ENCODE results near the gene XYLT1.
"Not testable (repeated sequence)": the region's sequence is repeated elsewhere in the genome, so short reads cannot be mapped to it uniquely, and the experiment has no call there.

Gene XYLT1
- 16.2 to 127 (median 37.8) reads per million in 17 experiments for total RNA-seq

DNA sequence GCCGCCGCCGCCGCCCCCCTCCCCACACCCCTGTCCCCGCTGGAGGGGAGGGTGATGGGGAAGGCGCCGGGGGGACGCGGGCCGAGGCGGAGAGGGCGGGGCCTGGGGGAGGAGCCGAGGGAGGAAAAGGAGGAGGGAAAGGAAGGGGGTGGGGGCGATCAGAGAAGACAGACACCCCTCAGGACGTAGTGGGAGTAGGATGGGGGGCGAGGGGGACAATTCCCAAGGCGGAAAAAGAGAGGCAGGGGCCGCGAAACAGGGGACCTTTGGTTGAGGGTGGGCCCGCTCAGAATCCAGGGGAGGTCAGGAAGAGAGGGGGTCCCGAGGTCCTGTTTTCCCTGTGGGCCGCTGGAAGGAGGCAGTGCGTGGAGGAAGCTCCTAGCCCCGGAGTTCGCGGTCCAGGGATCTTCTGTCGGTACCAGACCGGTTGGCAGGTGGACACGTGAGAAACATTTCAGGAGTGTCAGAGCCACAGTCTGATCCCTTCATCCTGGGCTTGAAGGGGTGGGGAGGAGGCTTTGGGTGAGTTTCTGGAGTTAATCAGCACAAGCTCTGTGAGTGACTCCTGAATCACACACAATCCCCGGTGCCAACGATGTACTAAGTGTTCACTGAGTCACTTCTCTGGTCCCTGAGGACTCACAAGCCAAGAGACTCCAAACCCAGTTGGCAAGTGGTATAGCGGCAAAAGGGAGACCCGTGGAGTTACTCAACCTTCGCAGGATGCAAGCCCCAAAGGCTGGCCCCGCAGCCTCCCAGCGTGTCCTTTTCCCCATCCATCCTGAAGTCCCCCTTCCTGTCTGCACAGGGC lies at the start of gene XYLT1:
Gene XYLT1, minus strand, starts transcription at position 53 of the 811 bp plus-strand sequence. CDS start 164 bp downstream, outside the sequence.
- peak in 2 of 4 experiments; percentile 35 to 55 for DNase-seq

DNA sequence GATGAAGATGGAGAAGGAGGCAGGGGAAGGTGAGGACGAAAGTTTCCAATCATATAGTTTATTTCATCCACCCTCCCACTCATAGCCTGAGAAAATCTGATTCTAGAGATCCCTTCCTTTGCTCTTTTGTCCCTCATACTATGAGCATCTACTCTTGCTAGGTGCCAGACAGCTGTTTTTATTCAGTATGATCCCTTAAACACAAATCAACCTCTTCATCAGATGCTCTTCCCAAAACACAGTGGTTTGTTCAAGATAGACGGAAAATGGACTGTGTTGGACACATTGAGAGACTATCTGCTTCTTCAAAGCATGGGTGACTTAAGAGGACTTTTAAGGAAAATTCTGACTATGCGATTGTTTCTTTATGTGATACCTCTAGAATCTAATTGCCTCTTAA lies 49.4 kb upstream of the XYLT1 start:
- DNase-seq, result no peak

GRCh38 chr16:17519101-17519955 lies 48.6 kb upstream of the XYLT1 start:
- DNase-seq, result no peak

- DNase-seq, result no peak
These were observed 47.7 kb upstream of the XYLT1 start for GRCh38 chr16:17518441-17518840.

DNA sequence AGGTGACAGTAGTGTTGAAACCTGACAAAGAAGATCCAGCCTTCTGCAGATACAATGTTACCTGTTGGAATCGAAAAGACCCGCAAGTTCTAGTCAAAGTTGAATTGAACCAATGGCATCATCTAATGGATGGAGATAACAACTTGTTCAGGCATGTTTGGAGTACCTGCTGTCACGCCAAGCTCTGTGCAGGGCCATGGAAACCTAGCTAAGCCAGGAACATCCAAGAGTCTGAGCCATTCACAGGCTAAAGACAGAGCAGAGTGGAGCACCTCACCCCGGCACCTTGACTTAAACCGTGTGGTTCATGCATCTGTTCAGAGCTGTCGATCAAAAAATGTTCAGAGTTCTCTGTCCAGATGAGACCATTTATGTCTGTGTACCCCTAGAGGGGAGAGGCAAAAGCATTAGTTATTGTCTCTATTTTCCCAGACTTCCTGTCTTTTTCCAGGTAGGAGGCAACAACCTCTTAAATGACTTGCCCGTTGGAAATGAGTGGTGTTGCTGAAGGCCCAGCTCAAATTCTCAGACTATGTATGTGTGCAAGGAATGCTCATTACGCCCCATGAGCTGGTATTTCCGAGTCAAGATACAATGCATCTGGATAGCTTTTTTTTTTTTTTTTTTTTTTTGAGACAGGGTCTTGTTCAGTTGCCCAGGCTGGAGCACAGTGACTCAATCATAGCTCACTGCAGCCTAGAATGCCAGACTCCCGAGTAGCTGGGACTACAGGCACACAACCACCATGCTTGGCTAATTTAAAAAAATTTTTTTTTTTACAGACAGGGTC lies 44.9 kb upstream of the XYLT1 start:
- DNase-seq, result no peak

- DNase-seq, result no peak
These were observed 42.0 kb upstream of the XYLT1 start for GRCh38 chr16:17512636-17513220.

- no peak for DNase-seq
These were observed 40.6 kb upstream of the XYLT1 start for GRCh38 chr16:17511340-17511739.

- DNase-seq, result no peak
These were observed 39.8 kb upstream of the XYLT1 start for GRCh38 chr16:17510567-17510966.

- no peak for DNase-seq
These were observed 38.4 kb upstream of the XYLT1 start for GRCh38 chr16:17509194-17509593.

DNA sequence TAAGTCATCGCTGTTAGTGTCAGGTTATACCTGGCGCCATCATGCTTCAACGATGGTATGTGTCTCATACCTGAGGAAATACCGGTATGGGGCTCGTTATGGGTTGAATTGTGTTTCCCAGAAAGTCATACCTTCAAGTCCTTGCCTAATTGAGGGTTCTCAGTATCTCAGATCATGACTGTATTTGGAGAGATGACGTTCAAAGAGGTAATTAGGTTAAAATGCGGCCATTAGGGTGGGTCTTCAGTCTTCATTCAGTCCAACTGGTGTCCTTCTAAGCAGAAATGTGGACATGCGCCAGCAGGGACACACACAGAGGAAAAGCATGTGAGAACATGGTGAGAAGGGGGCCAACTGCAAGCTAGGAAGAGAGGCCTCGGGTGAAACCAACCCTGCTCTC lies 37.5 kb upstream of the XYLT1 start:
- DNase-seq, result no peak

- DNase-seq, result not testable (repeated sequence)
These were observed 36.8 kb upstream of the XYLT1 start for GRCh38 chr16:17507516-17507915.

DNA sequence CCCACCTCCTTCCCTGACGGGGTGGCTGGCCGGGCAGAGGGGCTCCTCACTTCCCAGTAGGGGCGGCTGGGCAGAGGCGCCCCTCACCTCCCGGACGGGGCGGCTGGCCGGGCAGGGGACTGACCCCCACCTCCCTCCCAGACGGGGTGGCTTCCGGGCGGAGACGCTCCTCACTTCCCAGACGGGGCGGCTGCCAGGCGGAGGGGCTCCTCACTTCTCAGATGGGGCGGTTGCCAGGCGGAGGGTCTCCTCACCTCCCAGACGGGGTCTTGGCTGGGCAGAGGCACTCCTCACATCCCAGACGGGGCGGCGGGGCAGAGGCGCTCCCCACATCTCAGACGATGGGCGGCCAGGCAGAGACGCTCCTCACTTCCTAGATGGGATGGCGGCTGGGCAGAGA lies 35.1 kb upstream of the XYLT1 start:
- DNase-seq, result not testable (repeated sequence)

GRCh38 chr16:17504050-17504449 lies 33.3 kb upstream of the XYLT1 start:
- DNase-seq, result no peak

GRCh38 chr16:17503331-17503730 lies 32.6 kb upstream of the XYLT1 start:
- no peak for DNase-seq

DNA sequence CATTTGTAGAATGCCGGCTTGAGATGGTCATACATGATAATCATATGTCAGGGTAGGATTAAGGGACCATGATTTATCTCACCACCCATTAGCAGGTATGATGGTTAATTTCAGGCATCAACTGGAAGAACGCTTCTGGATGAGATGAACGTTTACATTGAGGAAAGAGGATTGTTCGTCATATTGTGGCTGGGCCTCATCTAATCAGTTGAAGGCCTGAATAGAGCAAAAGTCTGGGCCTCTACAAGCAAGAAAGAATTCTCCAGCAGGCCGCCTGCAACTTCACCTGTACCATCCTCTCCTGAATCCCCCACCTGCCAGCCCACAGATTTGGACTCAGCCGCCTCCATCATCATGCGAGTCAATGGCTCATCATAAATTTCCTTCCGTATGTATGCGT lies 30.6 kb upstream of the XYLT1 start:
- DNase-seq, result no peak

DNA sequence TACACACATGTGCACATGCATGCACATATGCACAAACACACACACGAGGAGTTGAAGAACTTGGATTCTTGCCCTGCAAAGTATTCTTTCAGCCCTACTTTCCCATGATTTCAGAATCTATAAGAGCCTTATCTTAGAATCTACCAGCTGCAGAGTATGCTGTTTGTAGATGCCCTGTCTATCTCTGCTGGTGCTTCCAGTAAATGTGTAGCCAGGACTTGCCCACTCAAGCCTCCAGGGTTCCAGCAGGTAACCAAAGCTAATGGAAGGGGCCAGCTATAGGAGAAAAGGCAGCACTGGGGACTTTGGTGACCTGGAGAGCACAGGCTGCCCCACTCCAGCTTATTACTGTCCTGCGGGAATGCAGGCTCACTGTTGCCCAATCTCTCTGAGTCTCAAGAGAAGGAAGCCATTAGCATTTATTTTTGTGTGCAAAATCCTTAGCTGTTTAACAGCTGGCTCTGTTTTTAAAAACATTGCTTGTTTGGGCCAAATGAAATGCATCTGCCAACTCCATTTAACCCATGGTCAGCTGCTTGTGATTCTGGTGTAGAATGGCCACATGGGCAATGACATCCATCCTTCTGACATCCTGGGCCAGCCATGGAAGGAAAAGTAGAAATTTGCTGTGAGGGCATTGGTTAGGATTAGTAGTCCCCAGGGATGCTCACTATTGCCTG lies 28.6 kb upstream of the XYLT1 start:
- no peak for DNase-seq

- DNase-seq, result no peak
These were observed 26.9 kb upstream of the XYLT1 start for GRCh38 chr16:17497648-17498047.

GRCh38 chr16:17496891-17497290 lies 26.1 kb upstream of the XYLT1 start:
- DNase-seq, result peak in 2 of 4 experiments; percentile 16 to 28

DNA sequence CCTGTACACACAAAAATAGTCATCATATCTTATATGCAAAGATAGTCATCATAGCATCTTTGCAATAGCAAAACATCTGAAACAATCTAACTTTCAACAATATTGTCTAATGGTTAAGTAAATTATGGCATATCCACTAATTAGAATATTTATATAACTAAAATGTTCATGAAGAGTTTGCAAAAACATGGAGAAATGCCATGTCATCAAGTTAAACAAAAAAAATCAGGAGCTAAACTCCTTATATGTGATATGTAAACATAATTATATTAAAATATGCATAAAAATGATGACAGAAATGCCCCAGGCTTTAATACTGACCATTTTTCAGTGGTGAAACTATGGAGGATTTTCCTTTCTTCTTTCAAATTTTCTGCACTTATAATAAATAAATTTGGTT lies 22.3 kb upstream of the XYLT1 start:
- DNase-seq, result no peak

GRCh38 chr16:17491140-17491662 lies 20.4 kb upstream of the XYLT1 start:
- DNase-seq, result no peak

- DNase-seq, result no peak
These were observed 17.7 kb upstream of the XYLT1 start for GRCh38 chr16:17488506-17488905.

DNA sequence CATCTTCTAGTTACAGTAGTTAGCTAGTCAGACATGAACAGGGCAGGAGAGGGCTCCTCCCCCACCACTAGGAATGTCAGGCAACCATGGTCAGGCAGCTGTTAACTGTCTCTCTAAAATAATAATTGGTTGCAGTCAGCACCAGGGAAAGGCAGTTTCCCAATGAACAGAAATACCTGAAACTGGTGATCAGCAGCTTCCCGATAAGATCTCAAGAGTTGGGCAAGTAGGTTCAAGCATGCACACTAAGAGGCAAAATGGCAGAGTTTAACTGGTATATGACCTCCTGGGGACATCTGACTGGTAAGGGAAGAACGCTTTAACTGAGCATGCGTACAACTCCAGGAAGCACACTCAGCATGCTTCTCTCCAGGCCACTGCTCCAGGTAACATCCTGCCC lies 12.6 kb upstream of the XYLT1 start:
- no peak for DNase-seq
